ENCODE measurements around the gene OTUB1.

DNA sequence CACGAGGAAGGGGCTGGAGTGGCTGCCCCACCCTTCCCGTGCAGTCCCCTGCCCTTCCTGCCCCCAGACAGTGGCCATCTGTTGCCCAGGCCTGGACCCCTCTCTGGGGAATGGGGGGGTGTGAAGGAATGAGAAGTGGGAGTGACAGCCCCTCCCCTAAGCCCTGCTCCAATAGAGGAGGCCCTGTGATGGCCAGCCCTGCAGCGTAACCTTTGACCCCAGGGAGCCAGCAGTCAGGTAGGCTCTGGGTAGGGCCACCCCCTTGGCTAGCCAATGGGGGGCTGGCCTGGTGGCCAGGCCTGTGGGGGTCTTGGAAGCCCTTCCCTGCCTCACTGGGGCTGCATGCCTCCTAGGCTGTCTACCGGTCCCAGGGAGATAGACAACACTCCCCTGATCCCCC is 56.1 kb downstream of the OTUB1 start:
- TF ChIP-seq, protein P1, sequence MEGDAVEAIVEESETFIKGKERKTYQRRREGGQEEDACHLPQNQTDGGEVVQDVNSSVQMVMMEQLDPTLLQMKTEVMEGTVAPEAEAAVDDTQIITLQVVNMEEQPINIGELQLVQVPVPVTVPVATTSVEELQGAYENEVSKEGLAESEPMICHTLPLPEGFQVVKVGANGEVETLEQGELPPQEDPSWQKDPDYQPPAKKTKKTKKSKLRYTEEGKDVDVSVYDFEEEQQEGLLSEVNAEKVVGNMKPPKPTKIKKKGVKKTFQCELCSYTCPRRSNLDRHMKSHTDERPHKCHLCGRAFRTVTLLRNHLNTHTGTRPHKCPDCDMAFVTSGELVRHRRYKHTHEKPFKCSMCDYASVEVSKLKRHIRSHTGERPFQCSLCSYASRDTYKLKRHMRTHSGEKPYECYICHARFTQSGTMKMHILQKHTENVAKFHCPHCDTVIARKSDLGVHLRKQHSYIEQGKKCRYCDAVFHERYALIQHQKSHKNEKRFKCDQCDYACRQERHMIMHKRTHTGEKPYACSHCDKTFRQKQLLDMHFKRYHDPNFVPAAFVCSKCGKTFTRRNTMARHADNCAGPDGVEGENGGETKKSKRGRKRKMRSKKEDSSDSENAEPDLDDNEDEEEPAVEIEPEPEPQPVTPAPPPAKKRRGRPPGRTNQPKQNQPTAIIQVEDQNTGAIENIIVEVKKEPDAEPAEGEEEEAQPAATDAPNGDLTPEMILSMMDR (conservative IDR thresholded peaks at IDR 0.05): no peak
- TF ChIP-seq ZFX (IDR thresholded peaks at IDR 0.05): no peak

Measured in C4-2B (cell line).